CD4-positive, alpha-beta T cell (primary cell): ENCODE data around the gene FAM180A. TPM values are rescaled to one million over a fixed set of nuclear protein-coding genes. Genes with fewer than 3 reads are reported as not detected.

Experiments
- ATAC-seq: fragments of 200-7000 bp; cut with Tn5 transposase; one replicate; pipeline ENCODE4 v1.10.0; 2022; ENCODE audit warnings: mild to moderate bottlenecking; ENCODE audit not compliant: poor library complexity
- CTCF ChIA-PET: fragments of 350-600 bp; sonication (Branson Sonifier 250); formaldehyde crosslinking; loops from one replicate; lab custom pipeline; 2021; ENCODE audit warnings: antibody characterized with exemption, inconsistent platforms; lab: Charles Lee
- POLR2A ChIA-PET: fragments of 350-600 bp; sonication (Branson Sonifier 250); formaldehyde crosslinking; loops from one replicate; lab custom pipeline; 2021; ENCODE audit warnings: antibody characterized with exemption, inconsistent platforms; lab: Charles Lee
- DNase-seq, 14 experiments: peaks; one replicate each; pipeline ENCODE4 v3.0.0-alpha.2; 2013 to 2020; ENCODE audit warnings: mixed read lengths in 2 of 14
- H3K27ac ChIP-seq, 2 donors: one replicate each; pipeline versions ENCODE4 v1.5.1 to v1.7.0; 2013; ENCODE audit warnings: low read length in 2 of 2, low read depth in 1 of 2, mild to moderate bottlenecking in 1 of 2
- H3K27me3 ChIP-seq, 2 experiments: 1 replicate in 1 of 2; 2 replicates in 1 of 2; pipeline versions ENCODE4 v1.6.1 to v1.7.0; 2013; ENCODE audit warnings: low read length in 2 of 2, control low read depth in 1 of 2, mild to moderate bottlenecking in 1 of 2, moderate library complexity in 1 of 2; ENCODE audit not compliant: insufficient read depth in 2 of 2, control insufficient read depth in 1 of 2
- H3K36me3 ChIP-seq: one replicate; pipeline ENCODE4 v1.6.1; 2013; ENCODE audit warnings: low read length, control low read depth; ENCODE audit not compliant: insufficient read depth
- H3K4me1 ChIP-seq: one replicate; pipeline ENCODE4 v1.6.1; 2013; ENCODE audit warnings: low read length, control low read depth; ENCODE audit not compliant: insufficient read depth
- H3K4me3 ChIP-seq: one replicate; pipeline ENCODE4 v1.5.1; 2013; ENCODE audit warnings: mild to moderate bottlenecking, low read length, moderate library complexity
- H3K9me3 ChIP-seq, 2 experiments: 1 replicate in 1 of 2; 2 replicates in 1 of 2; pipeline versions ENCODE4 v1.6.1 to v1.7.0; 2013; ENCODE audit warnings: low read length in 2 of 2, mild to moderate bottlenecking in 2 of 2, control low read depth in 1 of 2, moderate library complexity in 1 of 2; ENCODE audit not compliant: control insufficient read depth in 1 of 2, insufficient read depth in 1 of 2
- H3K27ac Mint-ChIP-seq: one replicate; pipeline ENCODE4 v1.8.0; 2020; ENCODE audit warnings: mixed read lengths
- H3K27me3 Mint-ChIP-seq: one replicate; pipeline ENCODE4 v1.8.0; 2021; ENCODE audit warnings: mixed read lengths
- H3K36me3 Mint-ChIP-seq: one replicate; pipeline ENCODE4 v1.8.0; 2021; ENCODE audit warnings: low read depth, mixed read lengths
- H3K4me1 Mint-ChIP-seq: one replicate; pipeline ENCODE4 v1.8.0; 2021; ENCODE audit warnings: low read depth, mixed read lengths
- H3K4me3 Mint-ChIP-seq: one replicate; pipeline ENCODE4 v1.8.0; 2020; ENCODE audit warnings: mild to moderate bottlenecking, mixed read lengths
- H3K9me3 Mint-ChIP-seq: one replicate; pipeline ENCODE4 v1.8.0; 2020; ENCODE audit warnings: mixed read lengths
- intact Hi-C, 2 experiments: fragments of 100-400 bp; cut with DNase I in 1 of 2; cut with micrococcal nuclease in 1 of 2; formaldehyde crosslinking; loops; one replicate each; pipeline versions ENCODE4 v1.15.1 to v1.9.0; 2023 to 2025; cut with DNase I, micrococcal nuclease
- total RNA-seq, 174 experiments: library from RNA in 2 of 174; stranded (reverse) in 2 of 174; gene quantifications; one replicate each; pipeline ENCODE4 v1.2.3 and lab custom pipeline; 2021 to 2026
- TF ChIP-seq, protein P1 (sequence below): fragments of 200-600 bp; IDR thresholded peaks from one replicate; pipeline ENCODE4 v1.8.0; 2022; ENCODE audit warnings: antibody characterized with exemption, mild to moderate bottlenecking

Gene FAM180A
- total RNA-seq, 2 experiments from 2014 or later, result not detected

DNA sequence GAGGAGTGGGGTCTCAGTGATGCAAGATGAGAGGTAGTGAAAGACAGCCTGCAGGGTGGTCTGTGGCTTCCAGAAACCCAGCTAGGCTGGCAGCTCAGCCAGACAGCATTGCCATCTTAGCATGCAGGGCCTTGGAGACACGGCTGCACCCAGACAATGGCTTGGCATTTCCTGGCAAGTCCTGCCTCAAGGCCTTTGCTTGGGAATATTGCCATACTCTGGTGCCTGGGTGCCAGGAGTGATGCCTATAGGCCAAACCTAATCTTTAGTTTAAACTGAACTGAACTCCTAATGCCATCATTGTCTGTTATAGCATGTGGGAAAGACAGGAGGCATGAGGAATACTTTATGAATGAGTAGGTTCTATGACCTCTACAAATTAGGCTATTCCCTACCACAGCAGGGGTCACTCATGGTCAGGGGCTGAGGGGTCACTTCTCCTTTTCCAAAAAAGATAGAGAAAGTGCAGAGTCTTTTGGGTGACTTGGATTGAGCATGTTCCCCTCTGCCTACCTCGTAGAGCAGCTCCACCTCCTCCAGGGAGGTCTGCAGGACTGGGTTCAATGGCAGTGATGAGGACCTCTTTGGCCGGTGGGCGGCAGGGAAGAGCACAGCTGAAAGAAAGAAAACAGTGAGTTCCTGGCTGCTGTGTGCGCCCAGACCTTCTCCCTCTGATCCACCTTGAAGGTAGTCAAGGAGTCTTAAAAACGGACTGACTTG is 11.9 kb downstream of the FAM180A start:
- H3K27me3 ChIP-seq, result no peaks in the 10 kb centered on the region
- H3K36me3 ChIP-seq, result no peaks in the 10 kb centered on the region
- intact Hi-C loops, result no loop called here
- no peak overlapping the region for H3K4me3 Mint-ChIP-seq
- ATAC-seq (no peak), DNase-seq (no peak)
- CTCF ChIA-PET, result interaction anchor here (1.0 kb wide), 1 partner anchor 16 kb away, joined by 3 read pairs; no protein-coding TSS in a partner anchor
- H3K9me3 ChIP-seq, result no peaks in the 10 kb centered on the region
- H3K4me1 ChIP-seq, result no peaks in the 10 kb centered on the region
- no peaks in the 10 kb centered on the region for H3K36me3 Mint-ChIP-seq
- H3K4me1 Mint-ChIP-seq, result no peaks in the 10 kb centered on the region
- H3K27ac Mint-ChIP-seq, result no peak overlapping the region
- H3K27me3 Mint-ChIP-seq, result peaks cover 8% of the 10 kb centered on the region
- H3K4me3 ChIP-seq, result no peak overlapping the region
- no peak overlapping the region for H3K27ac ChIP-seq
- TF ChIP-seq, protein P1, sequence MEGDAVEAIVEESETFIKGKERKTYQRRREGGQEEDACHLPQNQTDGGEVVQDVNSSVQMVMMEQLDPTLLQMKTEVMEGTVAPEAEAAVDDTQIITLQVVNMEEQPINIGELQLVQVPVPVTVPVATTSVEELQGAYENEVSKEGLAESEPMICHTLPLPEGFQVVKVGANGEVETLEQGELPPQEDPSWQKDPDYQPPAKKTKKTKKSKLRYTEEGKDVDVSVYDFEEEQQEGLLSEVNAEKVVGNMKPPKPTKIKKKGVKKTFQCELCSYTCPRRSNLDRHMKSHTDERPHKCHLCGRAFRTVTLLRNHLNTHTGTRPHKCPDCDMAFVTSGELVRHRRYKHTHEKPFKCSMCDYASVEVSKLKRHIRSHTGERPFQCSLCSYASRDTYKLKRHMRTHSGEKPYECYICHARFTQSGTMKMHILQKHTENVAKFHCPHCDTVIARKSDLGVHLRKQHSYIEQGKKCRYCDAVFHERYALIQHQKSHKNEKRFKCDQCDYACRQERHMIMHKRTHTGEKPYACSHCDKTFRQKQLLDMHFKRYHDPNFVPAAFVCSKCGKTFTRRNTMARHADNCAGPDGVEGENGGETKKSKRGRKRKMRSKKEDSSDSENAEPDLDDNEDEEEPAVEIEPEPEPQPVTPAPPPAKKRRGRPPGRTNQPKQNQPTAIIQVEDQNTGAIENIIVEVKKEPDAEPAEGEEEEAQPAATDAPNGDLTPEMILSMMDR, result no peak
- no peaks in the 10 kb centered on the region for H3K9me3 Mint-ChIP-seq
- POLR2A ChIA-PET, result no interaction called here

DNA sequence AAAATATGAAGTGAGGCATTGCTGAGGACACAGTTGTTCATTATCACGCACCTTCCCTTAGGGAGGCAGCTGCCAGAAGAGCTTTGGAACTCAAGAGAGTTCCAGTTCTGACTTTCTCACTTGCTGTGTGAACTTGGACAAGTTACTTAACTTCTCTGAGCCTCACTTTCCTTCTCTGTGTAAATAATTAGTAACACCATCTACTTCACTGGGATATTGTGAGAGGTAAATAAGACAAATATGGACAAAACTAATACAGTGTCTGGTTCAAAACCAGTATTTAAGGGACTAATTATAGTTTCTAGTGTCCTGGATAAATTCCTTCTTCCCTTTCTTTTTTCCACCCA is 14.3 kb downstream of the FAM180A start:
- no peaks in the 10 kb centered on the region for H3K4me1 ChIP-seq
- ATAC-seq (no peak), DNase-seq (no peak)
- H3K4me3 ChIP-seq, result no peak overlapping the region
- Mint-ChIP-seq H3K9me3 (no peaks in the 10 kb centered on the region), H3K4me3 (no peak overlapping the region), H3K36me3 (no peaks in the 10 kb centered on the region), H3K4me1 (no peaks in the 10 kb centered on the region), H3K27me3 (peaks cover 8% of the 10 kb centered on the region), H3K27ac (no peak overlapping the region)
- ChIA-PET POLR2A (no interaction called here), CTCF (no interaction called here)
- no peaks in the 10 kb centered on the region for H3K9me3 ChIP-seq
- no peaks in the 10 kb centered on the region for H3K27me3 ChIP-seq
- H3K27ac ChIP-seq, result no peak overlapping the region
- intact Hi-C loops, result no loop called here
- H3K36me3 ChIP-seq, result no peaks in the 10 kb centered on the region
- TF ChIP-seq, protein P1, result no peak

DNA sequence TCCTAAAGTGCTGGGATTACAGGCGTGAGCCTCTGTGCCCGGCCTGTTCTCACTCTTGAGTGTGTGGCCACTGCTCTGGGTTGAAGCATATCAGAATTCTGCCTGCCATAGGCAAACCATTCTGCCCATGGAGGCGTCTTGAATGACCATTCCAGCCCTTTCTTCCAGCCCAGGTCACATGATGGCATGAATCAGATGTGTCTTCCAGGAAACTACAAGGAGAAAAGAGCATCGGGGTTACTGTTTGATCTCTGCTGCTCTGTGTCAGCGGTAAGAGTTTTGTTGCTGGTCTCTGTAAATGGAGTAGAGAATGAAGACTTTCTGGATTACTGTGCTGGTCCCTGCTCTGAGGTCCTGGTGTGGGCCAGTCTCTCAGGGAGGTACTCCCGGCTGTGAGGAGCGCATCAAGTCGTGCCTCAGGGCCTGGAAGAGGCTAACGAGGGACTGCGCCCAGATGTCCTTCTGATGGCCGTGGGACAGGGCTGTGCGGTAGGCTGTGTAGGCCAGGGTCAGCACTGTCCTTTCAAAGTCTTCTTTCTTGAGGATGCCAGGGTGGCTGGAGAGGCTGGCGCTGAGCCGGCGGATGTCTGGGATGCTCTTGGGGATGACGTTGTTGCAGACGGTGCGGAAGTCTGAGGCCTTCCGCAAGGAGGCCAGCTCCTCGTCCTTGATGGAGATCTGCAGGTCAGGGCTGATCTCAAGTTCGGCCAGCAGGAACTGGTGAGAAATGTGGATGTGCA is 14.8 kb downstream of the FAM180A start:
- Histone ChIP-seq H3K36me3 (no peaks in the 10 kb centered on the region), H3K9me3 (no peaks in the 10 kb centered on the region), H3K4me3 (no peak overlapping the region), H3K4me1 (no peaks in the 10 kb centered on the region), H3K27ac (no peak overlapping the region), H3K27me3 (no peaks in the 10 kb centered on the region)
- Mint-ChIP-seq H3K9me3 (no peaks in the 10 kb centered on the region), H3K36me3 (no peaks in the 10 kb centered on the region), H3K27ac (no peak overlapping the region), H3K4me3 (no peak overlapping the region), H3K4me1 (no peaks in the 10 kb centered on the region), H3K27me3 (peaks cover 8% of the 10 kb centered on the region)
- POLR2A ChIA-PET, result no interaction called here
- ATAC-seq (no peak), DNase-seq (no peak)
- TF ChIP-seq, protein P1, result no peak
- CTCF ChIA-PET, result no interaction called here
- intact Hi-C loops, result no loop called here
